NCI-H226 (cell line): ENCODE data around the gene ARAP2.

ENCODE experiments used
- DNase-seq: peaks from one replicate; pipeline ENCODE4 v3.0.0-alpha.2; 2015

ARAP2 gene

GRCh38 chr4:36088542-36088941 lies 155.8 kb downstream of the ARAP2 start:
- DNase-seq = no peak

DNA sequence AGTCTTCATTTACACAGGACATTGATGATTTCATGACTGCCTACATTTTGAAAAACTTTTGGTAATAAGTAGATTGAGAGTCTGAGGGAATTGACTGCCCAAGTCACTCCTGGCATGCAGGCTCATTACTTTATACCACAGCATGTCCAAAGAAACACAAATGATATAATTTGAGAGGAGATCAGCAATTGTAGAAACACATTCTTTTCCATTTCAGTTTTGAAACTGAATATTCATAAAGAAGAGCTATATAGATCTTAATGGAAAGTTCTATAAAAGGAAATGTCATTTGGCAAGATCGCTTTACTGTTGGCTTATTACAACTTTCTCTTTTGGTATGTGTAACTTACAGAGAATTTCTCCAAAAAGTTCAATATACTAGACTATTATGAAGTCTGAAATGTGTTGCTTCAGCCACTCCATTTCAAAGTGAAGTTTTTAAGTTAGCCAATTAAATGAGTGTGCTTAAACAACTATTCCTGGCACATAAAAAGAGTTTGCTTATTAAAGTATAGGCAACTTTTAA lies 158.0 kb downstream of the ARAP2 start:
- DNase-seq = no peak

DNA sequence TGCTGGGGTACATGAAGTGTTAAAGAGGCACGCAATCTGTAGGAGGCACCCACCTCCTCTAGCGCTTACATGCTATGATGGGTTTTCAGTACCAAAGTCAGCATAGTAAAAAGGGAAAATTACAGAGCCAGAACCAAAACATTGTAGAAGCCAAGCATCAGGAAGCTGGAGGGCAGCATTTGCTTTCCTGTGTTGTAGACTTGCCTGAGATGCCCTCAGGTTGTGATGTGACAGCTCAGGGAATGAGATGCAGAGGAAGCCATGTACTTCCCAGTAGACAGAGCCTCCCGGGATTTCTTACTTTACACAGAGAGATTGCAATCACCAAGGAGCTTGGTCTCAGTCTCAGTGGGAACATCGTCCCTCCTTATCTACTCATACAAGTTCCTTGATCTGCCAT lies 161.5 kb downstream of the ARAP2 start:
- no peak for DNase-seq

GRCh38 chr4:36081185-36081584 lies 163.1 kb downstream of the ARAP2 start:
- DNase-seq = no peak

GRCh38 chr4:36079666-36080065 lies 164.6 kb downstream of the ARAP2 start:
- no peak for DNase-seq

GRCh38 chr4:36078319-36078718 lies 166.0 kb downstream of the ARAP2 start:
- DNase-seq = no peak

DNA sequence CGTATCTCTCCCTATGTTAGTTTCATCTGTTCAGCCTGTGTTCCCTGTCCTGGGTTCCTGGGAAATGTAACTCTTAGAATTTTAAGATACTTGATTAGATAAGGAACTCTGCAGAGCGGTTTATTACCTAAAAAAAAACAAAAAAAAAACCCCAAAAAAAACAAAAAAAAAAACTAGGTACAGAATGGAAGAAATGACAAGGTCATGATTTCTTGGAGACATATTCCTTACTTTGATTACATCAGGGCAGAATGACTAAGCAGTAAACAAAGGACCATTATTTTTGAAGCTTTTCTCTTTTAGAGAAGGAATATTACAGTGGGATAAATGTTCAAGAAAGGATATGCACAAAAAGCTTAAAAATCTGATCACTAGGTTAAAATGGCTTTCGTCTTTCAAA lies 171.8 kb downstream of the ARAP2 start:
- DNase-seq = no peak

GRCh38 chr4:36067116-36067515 lies 177.2 kb downstream of the ARAP2 start:
- no peak for DNase-seq

- DNase-seq = no peak
Measured at GRCh38 chr4:36065274-36065871, 178.9 kb downstream of the ARAP2 start.

DNA sequence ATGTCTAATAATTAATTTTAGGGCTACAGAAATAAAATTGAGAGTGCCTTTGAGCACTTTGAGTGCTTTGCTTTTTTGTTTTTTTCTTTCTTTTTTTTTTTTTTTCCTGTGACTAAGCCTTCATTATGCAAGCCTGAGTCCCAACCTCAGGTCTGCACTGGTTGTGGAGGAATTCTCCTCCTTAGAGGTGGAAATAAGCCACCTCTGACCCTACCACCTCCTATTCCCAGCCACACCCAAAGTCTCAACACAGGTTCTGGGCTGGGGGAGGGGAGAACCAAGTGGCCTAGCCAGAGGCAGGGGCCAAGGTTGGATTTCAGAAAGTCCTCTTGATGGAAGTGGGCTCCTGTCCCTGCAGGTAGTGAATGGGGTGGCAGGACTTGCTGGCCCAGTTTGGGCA lies 180.2 kb downstream of the ARAP2 start:
- DNase-seq = no peak

- DNase-seq = no peak
Measured at GRCh38 chr4:36056136-36056535, 188.2 kb downstream of the ARAP2 start.

GRCh38 chr4:36054694-36055422 lies 189.5 kb downstream of the ARAP2 start:
- no peak for DNase-seq

DNA sequence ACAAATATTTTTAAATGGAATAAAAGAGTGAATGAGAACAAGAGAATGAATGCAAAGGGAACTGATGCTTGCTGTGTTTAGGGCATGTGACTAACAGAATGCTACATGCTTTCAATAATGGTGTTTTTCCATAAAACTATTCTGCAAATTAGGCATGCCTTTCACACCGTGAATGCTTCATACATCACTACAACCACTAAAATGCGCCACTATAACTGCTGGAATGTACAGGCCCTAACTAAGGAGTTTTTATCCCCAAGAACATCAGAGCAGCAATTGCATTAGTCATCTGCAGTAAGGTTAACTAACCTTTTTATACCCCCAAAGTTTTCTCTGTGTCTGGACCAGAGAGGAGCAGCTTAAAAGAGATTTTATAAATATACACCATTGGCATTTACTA lies 190.4 kb downstream of the ARAP2 start:
- DNase-seq = peak; percentile 39

DNA sequence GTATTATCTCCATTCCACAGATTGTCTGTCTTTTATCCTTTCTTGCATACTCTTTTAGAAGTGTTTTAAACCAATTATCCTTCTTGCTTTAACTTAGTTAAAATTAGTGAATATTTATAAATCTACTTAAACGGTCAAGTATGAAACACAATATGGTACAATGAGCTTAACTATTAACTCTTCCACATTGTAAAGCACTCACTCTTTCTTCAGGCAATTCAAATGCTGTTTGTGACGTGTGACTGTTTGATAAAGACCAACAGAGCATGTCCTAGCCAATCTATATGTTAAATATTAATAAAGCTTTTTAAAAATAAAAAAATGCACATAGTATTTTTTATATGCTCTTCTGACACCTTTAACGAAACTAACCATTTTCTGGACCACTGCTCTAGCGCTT lies 192.7 kb downstream of the ARAP2 start:
- no peak for DNase-seq

DNA sequence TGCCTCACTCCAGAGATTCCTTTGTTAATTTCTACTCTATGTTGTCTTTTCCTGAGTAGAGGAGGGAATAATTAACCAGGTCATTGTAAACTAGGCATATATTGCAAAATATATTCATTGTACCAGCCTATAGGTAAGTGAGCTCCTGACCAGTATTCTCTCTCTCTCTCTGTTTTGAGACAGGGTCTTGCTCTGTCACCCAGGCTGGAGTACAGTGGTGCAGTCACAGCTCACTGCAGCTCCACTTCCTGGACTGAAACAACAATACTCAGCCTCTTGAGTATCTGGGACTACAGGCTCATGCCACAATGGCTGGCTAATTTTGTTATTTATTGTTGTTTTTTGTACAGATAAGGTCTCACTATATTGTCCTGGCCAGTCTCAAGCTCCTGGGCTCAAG lies 198.3 kb downstream of the ARAP2 start:
- DNase-seq = no peak

- no peak for DNase-seq
Measured at GRCh38 chr4:36043901-36044300, 200.4 kb downstream of the ARAP2 start.

- DNase-seq = no peak
Measured at GRCh38 chr4:36043241-36043640, 201.1 kb downstream of the ARAP2 start.

DNA sequence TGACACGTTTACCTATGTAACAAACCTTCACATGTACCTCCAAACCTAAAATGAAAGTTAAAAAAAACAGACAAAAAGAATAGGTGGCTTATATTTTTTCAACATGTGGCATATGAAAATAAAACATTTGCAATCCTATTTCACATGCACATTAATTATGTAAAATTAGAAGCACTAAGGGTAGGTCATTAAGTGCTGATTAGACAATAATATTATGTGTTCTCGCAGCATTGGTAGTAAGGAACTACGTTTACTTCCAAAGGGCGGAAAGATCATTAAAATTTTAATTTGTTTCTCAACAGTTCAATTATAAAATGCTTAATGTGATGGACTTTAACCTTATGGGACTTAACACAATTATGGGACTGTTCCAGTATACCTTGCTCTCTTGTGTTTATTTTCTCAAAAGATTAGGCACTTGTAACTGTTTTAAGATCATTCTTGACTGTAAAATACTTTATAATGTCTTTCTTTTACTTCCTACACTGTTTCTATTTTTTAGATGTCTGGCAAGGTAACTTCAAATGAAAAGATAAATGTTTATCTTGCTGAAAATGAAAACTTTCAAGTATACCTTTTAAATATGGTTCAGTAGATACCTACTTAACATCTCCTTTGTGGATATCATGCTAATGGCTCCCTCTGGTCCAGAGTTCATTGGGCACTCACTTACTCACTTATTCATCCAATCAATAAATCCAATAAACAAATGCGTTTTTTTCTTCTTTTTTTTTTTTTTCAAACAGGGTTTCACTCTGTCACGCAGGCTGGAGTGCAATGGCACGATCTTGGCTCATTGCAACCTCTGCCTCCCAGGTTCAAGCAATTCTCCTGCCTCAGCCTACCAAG lies 202.0 kb downstream of the ARAP2 start:
- DNase-seq = no peak

GRCh38 chr4:36041340-36041739 lies 203.0 kb downstream of the ARAP2 start:
- no peak for DNase-seq

DNA sequence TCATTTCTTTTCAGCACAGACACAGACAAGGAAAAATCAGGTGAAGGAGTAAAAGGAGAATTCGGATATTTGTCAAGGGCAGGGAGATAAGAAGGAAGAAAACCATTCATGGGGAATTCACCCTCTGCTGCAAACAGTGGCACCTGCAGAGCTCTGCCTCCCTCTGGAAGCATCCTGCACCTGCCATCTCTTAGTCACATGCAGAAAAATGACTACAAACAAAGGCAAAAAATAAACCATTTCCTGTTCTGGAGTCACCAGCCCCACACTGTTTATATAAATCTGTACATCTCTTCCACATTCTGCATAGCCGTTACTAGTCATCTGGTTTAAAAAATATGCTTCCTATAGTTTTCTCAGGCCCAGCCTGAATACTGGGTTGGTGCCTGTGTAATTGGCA lies 205.3 kb downstream of the ARAP2 start:
- no peak for DNase-seq

- DNase-seq = no peak
Measured at GRCh38 chr4:36038491-36038890, 205.8 kb downstream of the ARAP2 start.

GRCh38 chr4:36037127-36037526 lies 207.2 kb downstream of the ARAP2 start:
- no peak for DNase-seq

- no peak for DNase-seq
Measured at GRCh38 chr4:36029951-36030350, 214.4 kb downstream of the ARAP2 start.

GRCh38 chr4:36027203-36027602 lies 217.1 kb downstream of the ARAP2 start:
- no peak for DNase-seq
